Uterus (tissue), 4 donors: ENCODE results near the gene IQGAP2. TPM values are rescaled to one million over a fixed set of nuclear protein-coding genes. Genes with fewer than 3 reads are reported as not detected.

Experiments used
- DNase-seq, 2 donors: peaks; one replicate each; pipeline ENCODE4 v3.0.0-alpha.2; 2019 to 2020
- H3K27ac ChIP-seq, 2 donors: fragments of 200-600 bp; sonication (generic); 1 replicate in 1 of 2; 2 replicates in 1 of 2; pipeline ENCODE4 v1.5.1; 2016 to 2018
- H3K27me3 ChIP-seq, 2 donors: fragments of 200-600 bp; sonication (generic); one replicate each; pipeline ENCODE4 v1.5.1; 2018 to 2019; ENCODE audit warnings: control low read depth in 1 of 2
- H3K36me3 ChIP-seq, 2 donors: fragments of 200-600 bp; sonication (generic); one replicate each; pipeline ENCODE4 v1.5.1; 2019; ENCODE audit warnings: control low read depth in 1 of 2
- H3K4me1 ChIP-seq, 2 donors: fragments of 200-600 bp; sonication (generic); one replicate each; pipeline ENCODE4 v1.5.1; 2018 to 2019; ENCODE audit warnings: control low read depth in 1 of 2
- H3K4me3 ChIP-seq, 2 donors: fragments of 200-600 bp; sonication (generic); 1 replicate in 1 of 2; 2 replicates in 1 of 2; pipeline ENCODE4 v1.5.1; 2018 to 2019; ENCODE audit warnings: mild to moderate bottlenecking in 1 of 2
- H3K9me3 ChIP-seq, 2 donors: fragments of 200-600 bp; sonication (generic); one replicate each; pipeline ENCODE4 v1.5.1; 2019; ENCODE audit warnings: control low read depth in 1 of 2
- CTCF ChIP-seq, 4 experiments: fragments of 200-600 bp in 2 of 4; fragments of 450-650 bp in 2 of 4; sonication (generic) in 2 of 4; IDR thresholded peaks; one replicate each; pipeline ENCODE4 v1.5.1; 2016 to 2019; ENCODE audit warnings: antibody characterized with exemption in 4 of 4, mild to moderate bottlenecking in 2 of 4, moderate library complexity in 1 of 4
- POLR2A ChIP-seq, 2 donors: fragments of 450-650 bp; IDR thresholded peaks; one replicate each; pipeline ENCODE4 v1.6.1; 2016; ENCODE audit warnings: antibody characterized with exemption in 2 of 2, mild to moderate bottlenecking in 1 of 2, moderate library complexity in 1 of 2
- intact Hi-C: fragments of 100-400 bp; cut with DNase I; formaldehyde crosslinking; loops from one replicate; pipeline ENCODE4 v1.15.1; 2023; ENCODE audit warnings: low total_unique reads
- total RNA-seq, 4 donors: library from RNA; depleted of rRNA in 3 of 4; stranded (reverse); fragments of >200 nt in 3 of 4; gene quantifications; one replicate each; pipeline versions ENCODE4 v1.1.0 to v1.2.4, GENCODE V29; 2014 to 2023
- donor health status: DM: yes; HTN: yes; CAD: no.

IQGAP2 gene
- total RNA-seq, 4 donors from 2014 or later, result 7.1 to 49.2 (median 9.4) TPM

- H3K27ac ChIP-seq, result no peak overlapping the region
Observed at GRCh38 chr5:76385540-76385939, 17.5 kb upstream of the IQGAP2 start.

DNA sequence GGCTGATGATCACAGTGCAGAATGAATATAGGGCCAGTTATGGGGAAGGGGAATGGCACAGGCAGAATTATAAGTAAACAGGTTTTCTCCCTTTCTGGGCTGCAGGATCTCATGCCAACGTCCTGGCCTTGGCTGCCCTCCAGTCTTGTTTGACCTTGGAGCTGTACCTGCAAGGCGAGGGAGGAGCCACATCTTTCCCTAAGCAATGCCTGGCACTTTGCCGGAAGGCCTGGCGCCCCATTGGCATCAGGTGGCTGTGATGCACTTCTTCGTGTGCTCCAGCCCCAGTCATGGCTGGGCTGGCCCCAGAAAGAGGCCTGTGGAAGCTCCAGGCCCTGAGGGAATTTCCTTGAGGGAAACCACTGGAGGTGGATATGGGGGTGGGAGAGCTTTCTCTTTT, 16.7 kb upstream of the IQGAP2 start:
- H3K4me3 ChIP-seq, result no peak overlapping the region
- H3K27ac ChIP-seq, result no peak overlapping the region
- intact Hi-C loops, result no loop called here
- TF ChIP-seq POLR2A (IDR thresholded peaks at IDR 0.05), result no peak
- TF ChIP-seq CTCF (IDR thresholded peaks at IDR 0.05), result no peak
- no peaks in the 10 kb centered on the region for H3K27me3 ChIP-seq
- no peak for DNase-seq
- H3K4me1 ChIP-seq, result no peaks in the 10 kb centered on the region
- no peaks in the 10 kb centered on the region for H3K36me3 ChIP-seq
- H3K9me3 ChIP-seq, result no peaks in the 10 kb centered on the region

More at GRCh38 chr5:76385540-76385939, 17.5 kb upstream of the IQGAP2 start:
- no peaks in the 10 kb centered on the region for H3K9me3 ChIP-seq
- no peaks in the 10 kb centered on the region for H3K36me3 ChIP-seq
- H3K4me1 ChIP-seq, result no peaks in the 10 kb centered on the region
- intact Hi-C loops, result no loop called here
- no peak overlapping the region for H3K4me3 ChIP-seq
- DNase-seq, result no peak
- no peak for TF ChIP-seq POLR2A (IDR thresholded peaks at IDR 0.05)
- TF ChIP-seq CTCF (IDR thresholded peaks at IDR 0.05), result no peak
- no peaks in the 10 kb centered on the region for H3K27me3 ChIP-seq

GRCh38 chr5:76388236-76388635, 14.8 kb upstream of the IQGAP2 start:
- no peaks in the 10 kb centered on the region for H3K36me3 ChIP-seq
- H3K27ac ChIP-seq, result no peak overlapping the region
- no peaks in the 10 kb centered on the region for H3K9me3 ChIP-seq
- H3K4me3 ChIP-seq, result no peak overlapping the region
- TF ChIP-seq POLR2A (IDR thresholded peaks at IDR 0.05) (no peak), CTCF (IDR thresholded peaks at IDR 0.05) (no peak)
- H3K4me1 ChIP-seq, result no peaks in the 10 kb centered on the region
- DNase-seq, result no peak
- intact Hi-C loops, result no loop called here
- H3K27me3 ChIP-seq, result no peaks in the 10 kb centered on the region

- TF ChIP-seq POLR2A (IDR thresholded peaks at IDR 0.05) (no peak), CTCF (IDR thresholded peaks at IDR 0.05) (no peak)
- Histone ChIP-seq H3K36me3 (no peaks in the 10 kb centered on the region), H3K27ac (no peak overlapping the region), H3K9me3 (no peaks in the 10 kb centered on the region), H3K27me3 (no peaks in the 10 kb centered on the region), H3K4me3 (no peak overlapping the region), H3K4me1 (no peaks in the 10 kb centered on the region)
- intact Hi-C loops, result no loop called here
- DNase-seq, result no peak
Observed at GRCh38 chr5:76388791-76389512, 14.1 kb upstream of the IQGAP2 start.

- DNase-seq, result no peak
- intact Hi-C loops, result no loop called here
- no peak for TF ChIP-seq POLR2A (IDR thresholded peaks at IDR 0.05)
- TF ChIP-seq CTCF (IDR thresholded peaks at IDR 0.05), result no peak
- Histone ChIP-seq H3K4me1 (no peaks in the 10 kb centered on the region), H3K27ac (no peak overlapping the region), H3K27me3 (no peaks in the 10 kb centered on the region), H3K4me3 (no peak overlapping the region), H3K36me3 (no peaks in the 10 kb centered on the region), H3K9me3 (no peaks in the 10 kb centered on the region)
Observed at GRCh38 chr5:76389513-76390154, 13.5 kb upstream of the IQGAP2 start.
